HT1080 (cell line): ENCODE measurements around the gene TXNIP. TPM values are rescaled to one million over a fixed set of nuclear protein-coding genes. Genes with fewer than 3 reads are reported as not detected.

Experiments
- DNase-seq: peaks from one replicate; pipeline ENCODE4 v3.0.0-alpha.2; 2015; ENCODE audit warnings: low read depth
- total RNA-seq: library from RNA; depleted of rRNA; stranded (reverse); fragments of >200 nt; shearing (Covaris generic); gene quantifications from 2 replicates; pipeline ENCODE4 v1.2.3, GENCODE V29; 2014

TXNIP gene
- total RNA-seq, 1 experiment from 2014 or later, result 10.4 TPM

- DNase-seq, result peak; percentile 95
These were observed 31.9 kb downstream of the TXNIP start, which contains the start of the genes ANKRD34A and POLR3GL for GRCh38 chr1:145964328-145965118. Gene ANKRD34A (minus strand): TSS chr1:145964575. CDS start chr1:145961759, 2,816 bp downstream. Gene POLR3GL (plus strand): TSS chr1:145964690. CDS start chr1:145974866, 10,176 bp downstream.

DNA sequence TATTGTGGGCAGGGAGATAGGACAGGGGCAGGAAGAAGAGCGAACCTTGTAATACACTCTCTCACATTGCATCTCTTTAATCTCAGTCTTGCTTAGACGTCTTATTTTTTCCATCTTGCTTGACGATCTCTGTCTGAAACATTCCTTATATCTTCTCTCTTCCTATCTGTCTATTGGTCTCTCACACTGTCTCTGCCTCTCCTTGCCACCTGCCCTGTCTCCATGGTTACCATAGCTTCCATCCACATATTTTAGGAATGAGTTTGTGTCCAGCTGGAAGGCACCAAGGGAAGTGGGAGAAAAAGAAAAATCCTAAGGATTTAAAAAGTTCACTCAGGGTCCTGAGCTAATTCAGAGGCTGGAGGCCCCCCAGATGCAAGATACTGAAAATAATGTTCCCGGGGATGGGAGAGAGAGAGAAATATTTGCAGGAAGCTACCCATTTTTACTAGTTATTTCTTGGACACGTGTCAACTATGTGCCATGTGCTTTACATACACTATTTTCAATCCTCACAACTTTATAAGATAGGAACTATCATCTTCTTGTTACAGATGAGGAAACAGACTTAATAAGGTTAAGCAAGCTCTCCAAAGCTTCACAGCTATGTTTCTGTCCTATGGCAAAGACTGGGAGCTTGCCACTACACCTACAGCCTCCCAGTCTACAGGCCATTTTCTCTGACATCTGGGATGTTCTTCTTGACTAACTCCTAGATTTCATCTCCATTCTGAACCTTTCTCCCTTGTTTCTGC, 32.9 kb downstream of the TXNIP start:
- peak; percentile 80 for DNase-seq

GRCh38 chr1:145962157-145963102, 33.9 kb downstream of the TXNIP start:
- no peak for DNase-seq

DNA sequence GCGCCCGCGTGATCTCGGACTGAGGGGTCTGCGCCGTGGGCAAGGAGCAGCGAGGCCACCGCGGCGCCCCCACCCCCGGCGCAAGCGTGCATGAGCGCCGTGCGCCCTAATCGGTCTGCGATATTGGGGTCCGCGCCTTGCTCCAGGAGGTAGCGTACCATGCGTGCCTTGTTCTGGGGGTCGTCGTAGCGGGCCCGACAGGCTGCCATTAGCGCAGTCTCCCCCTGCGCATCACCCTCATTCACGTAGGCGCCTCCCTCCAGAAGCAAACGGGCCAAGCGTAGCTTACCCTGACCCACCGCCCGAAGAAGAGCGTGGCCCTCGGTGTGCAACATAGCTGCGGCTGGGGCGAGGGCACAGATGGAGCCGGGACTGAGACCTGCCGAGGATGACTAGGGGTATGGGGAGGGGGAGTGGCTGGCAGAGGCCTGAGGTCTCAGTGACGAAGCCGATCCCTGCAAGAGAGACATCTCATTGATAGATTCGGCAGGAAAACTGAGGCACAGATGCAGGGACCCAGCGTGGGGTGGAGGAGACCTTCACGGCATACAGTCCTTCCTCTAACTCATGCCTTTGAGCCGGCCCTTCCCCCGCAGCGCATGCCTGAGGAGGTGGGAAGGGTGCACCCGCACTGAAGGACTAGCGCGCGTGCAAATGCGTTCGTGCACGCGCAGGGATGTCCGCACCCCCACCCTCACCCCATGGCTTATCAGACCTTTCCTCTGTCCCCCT, 34.8 kb downstream of the TXNIP start:
- no peak for DNase-seq

- DNase-seq, result no peak
These were observed 35.3 kb downstream of the TXNIP start for GRCh38 chr1:145961109-145961424.

- peak; percentile 23 for DNase-seq
These were observed 35.8 kb downstream of the TXNIP start for GRCh38 chr1:145960468-145961108.

GRCh38 chr1:145959957-145960467, 36.4 kb downstream of the TXNIP start:
- no peak for DNase-seq

DNA sequence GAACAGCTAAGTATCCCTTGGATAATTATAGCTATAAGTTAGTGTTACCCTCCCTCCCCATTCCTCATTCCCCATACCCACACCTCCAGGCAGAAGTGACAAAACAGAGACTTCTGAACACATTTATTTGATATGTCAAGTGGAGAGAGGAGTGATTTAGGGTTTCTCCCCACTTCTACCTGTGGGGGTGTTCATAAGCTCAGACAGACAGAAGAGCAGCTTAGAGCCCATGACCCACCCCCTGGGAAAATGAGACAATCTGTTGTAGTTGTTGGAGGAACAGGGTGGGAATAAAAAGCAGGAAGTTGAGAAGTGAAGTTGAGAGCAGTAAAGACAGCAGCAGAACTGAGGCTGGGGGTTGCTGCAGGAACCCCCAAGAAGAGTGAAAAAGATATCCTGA, 37.0 kb downstream of the TXNIP start:
- no peak for DNase-seq

GRCh38 chr1:145958734-145959133, 37.6 kb downstream of the TXNIP start:
- no peak for DNase-seq

DNA sequence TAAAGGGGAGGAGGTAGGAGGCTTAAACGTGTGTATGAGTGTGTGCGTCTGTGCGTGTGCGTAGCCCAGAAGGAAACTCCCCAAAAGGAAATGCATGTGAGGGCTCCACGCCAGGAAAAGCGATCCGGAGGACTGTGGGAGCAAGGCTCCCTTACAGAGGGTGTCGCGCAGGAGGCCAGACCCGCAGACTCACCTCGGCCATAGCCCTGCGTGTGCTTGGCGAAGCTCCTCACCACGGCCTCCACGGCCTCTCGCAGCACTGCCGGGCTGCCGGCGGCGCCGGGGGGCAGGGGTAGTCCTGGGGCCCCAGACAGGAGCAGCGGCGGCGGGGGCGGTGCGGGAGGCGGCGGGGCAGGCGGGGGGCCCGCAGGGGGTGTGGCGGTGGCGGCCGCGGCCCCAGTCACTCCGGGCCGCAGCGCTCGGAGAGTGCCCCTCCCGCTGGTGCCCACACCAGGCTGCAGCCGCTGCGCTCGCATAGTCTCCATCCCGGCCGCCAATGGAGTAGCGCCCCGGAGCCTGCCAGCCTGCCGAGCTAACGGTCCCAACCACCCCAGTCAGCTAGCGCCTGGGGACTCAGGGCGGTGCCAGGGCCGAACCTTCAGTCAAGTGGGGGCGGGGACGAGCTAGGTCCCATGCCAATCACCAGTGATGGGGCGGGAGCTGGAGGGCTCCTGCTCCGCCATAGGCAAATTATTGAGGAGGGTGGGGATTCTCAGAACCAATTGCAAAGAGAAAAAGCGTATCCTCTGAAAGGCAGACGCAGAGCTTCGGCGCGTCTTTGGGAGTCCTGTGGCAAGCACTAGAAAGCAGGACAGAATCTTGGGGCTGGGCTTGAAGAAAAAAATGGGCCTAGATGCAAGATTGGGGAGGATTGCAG, 38.7 kb downstream of the TXNIP start, which contains the start of gene LIX1L:
Gene LIX1L, minus strand, starts transcription at position 575 of the 877 bp plus-strand sequence. Its CDS starts 90 bp downstream, at position 485.
- peak; percentile 97 for DNase-seq

- peak; percentile 5 for DNase-seq
These were observed 39.5 kb downstream of the TXNIP start for GRCh38 chr1:145956781-145957442.

GRCh38 chr1:145956361-145956760, 40.0 kb downstream of the TXNIP start:
- no peak for DNase-seq

DNA sequence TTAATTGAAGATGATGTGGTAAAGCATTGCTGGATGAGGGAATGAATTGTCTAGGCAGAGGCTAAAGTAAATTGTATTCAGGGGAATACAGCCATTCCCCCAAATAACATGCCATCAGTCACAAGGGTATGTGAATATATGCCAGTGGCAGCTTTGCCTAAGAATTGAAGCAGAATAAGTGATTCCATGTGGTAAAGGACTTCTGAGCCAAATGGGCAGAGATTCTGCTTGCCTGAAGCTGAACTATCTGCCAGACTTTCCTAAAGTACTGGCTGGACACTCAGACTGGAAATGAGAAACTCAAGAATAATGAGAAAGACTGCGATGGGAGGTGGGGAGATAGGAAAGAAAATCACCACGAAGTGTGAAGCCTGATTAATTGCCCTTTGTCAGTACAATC, 40.9 kb downstream of the TXNIP start:
- no peak for DNase-seq

DNA sequence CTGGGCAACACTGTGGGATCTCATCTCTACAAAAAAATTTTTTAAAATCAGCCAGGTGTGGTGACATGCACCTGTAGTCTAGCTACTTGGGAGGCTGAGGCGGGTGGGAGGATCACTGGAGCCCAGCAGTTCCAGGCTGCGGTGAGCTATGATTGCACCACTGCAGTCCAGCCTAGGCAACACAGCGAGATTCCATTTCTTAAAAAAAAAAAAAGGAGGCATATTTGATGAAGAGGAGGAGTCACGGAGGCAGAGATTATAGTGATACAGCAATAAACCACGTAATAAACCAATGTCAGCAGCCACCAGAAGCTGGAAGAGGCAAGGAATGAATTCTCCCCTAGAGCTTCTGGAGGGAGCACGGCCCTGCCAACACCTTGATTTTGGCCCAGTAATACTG, 42.5 kb downstream of the TXNIP start:
- no peak for DNase-seq

DNA sequence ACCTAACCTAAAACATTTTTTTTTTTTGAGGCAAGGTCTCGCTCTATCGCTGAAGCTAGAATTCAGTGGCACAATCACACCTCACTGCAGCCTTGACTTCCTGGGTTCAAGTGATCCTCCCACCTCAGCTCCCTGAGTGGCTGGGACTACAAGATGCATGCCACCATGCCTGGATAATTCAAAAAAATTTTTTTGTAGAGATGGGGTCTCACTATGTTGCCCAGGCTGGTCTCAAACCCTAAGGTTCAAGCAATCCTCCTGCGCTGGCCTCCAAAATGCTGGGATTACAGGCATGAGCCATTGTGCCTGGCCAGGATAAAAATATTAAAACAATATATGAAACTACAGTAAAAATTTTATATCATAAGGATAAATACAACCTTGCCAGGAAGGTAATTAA, 43.5 kb downstream of the TXNIP start:
- no peak for DNase-seq

- no peak for DNase-seq
These were observed 44.9 kb downstream of the TXNIP start for GRCh38 chr1:145951526-145951925.

DNA sequence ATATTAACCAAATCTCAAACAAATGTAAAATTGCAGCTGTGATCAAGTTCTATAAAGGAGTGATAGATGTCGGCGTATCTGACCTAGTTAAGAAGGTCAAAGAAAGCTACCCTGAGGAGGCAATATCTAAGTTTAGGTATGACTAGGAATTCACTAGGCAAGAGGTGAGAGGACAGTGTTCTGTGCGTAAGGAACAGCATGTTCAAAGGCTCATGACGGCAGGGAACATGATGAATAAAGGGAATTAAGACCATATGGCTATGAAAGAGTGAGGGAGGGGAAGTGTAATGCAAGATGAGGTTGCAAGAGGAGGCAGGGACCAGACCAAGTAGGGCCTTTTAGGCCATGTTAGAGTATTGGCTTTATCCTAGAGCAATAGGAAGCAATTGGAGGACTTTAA, 47.2 kb downstream of the TXNIP start:
- DNase-seq, result no peak

GRCh38 chr1:145947551-145947950, 48.8 kb downstream of the TXNIP start:
- DNase-seq, result no peak
